Stimulated activated CD4-positive, alpha-beta T cell treated with anti-CD3 and anti-CD28 coated beads, Interleukin-15, amount 100 ng/mL, for 48 hours (primary cell): Measurements from ENCODE around the gene LCN6.
"Not testable (repeated sequence)": the region's sequence is repeated elsewhere in the genome, so short reads cannot be mapped to it uniquely, and the experiment has no call there.

Source experiments
- DNase-seq, 2 donors: peaks; one replicate each; pipeline ENCODE4 v3.0.0-alpha.2; 2020; ENCODE audit warnings: low read depth in 2 of 2

Gene LCN6

DNA sequence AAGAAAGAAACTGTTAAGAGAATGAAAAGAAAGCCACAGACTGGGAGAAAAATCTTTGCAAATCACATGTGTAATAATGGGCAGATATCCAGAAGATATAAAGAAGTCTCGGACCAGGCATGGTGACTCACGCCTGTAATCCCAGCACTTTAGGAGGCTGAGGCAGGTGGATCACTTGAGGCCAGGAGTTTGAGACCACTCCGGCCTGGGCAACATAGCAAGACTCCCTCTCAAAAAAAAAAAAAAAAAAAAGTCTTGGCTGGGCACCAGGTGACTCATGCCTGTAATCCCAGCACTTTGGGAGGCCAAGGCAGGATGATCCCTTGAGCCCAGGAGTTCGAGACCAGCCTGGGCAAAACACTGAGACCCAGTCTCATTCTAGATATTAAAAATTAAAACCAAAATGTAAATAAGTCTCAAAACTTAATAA is 37.1 kb downstream of the LCN6 start:
- not testable (repeated sequence) for DNase-seq

DNA sequence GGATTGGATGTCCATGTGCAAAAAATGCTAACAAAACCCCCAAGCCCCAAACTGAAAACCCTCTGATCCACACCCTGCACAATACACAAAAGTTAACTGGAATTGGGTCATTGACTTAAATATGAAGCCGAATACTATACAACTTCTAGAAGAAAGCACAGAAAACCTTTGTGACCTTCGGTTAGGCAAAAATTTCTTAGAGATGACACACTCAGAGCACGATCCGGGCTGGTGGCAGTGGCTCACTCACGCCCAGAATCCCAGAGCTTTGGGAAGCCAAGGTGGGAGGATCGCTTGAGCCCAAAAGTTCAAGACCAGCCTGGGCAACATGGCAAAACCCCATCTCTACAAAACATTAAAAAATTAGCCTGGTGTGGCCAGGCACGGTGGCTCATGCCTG is 37.8 kb downstream of the LCN6 start:
- DNase-seq: no peak

DNA sequence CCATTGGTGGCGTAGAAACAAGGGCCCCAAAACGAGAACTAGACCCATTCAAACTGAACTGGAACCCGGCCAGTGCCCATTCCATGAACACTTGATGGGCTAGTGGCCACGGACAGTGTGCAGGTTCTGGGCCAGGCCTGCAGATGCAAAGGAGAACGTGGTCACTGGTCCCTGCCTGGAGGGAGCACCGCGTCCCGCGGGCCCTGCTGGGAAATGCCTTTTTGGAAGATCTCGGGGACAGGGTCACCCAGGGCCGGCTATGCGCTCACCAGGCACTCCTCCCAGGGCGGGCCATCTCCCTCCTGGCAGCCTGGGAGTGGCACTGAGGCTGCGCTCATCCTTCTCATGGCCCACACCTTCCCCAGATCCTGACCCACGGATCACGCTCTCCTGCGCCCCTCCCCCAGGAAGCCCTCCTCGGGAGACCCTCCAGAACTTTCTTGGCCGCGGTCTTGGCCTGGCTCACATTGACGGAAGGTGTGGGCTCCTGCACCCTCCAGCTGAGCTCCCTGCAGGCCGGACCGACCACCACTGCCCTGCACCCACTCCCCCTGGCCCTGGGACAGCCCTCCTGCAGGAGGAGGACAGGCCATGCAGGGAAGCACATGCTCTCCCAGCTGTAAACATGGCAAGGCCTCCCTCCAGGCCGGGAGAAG is 38.7 kb downstream of the LCN6 start:
- DNase-seq: no peak

DNA sequence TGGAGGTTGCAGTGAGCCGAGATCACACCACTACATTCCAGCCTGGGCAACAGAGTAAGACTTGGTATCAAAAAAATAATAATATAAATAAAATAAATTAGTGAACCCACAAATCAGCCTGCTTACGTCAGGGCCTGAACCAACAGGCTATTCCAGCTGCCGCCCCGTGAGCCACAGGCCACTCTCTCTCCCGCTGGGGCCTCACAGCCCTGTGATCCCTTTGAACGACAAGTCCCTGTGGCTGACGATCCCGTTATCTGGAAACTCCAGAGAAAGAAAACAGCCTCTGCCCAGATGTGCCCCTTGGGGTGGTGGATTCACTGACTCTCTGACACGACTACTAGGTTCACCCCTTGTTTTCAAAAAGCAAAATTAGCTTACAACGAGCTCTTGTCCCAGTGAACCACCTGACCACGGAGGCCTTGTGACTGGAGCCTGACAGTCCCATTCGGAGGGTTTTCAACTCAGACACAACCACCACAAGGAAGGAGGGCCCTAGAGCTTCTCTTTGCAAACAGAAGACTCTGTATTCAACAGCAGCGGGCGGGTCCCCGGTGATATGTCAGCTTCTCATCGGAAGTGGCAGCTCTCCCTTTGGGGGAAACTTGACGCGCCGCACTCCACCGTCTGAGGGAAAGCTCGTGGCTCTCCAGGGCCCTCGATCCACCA is 40.3 kb downstream of the LCN6 start:
- DNase-seq: no peak

DNA sequence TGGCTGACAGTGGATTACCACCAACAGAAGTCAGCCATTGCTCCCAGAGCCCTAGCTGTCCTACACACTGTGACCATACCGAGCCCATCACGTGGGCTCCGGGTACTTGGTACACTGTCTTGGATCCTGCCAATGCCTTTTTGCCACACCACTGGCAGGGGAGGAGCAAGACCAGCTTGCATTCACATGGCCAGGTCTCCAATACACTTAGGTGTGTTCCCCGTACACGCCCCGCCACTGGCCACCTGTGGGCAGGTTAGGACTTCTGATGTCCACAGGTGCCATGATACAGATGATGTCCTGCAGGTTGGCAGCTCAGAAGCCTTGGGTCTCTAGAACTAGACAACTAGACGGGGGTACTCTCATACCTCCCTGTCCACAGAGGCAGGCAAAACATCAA is 41.3 kb downstream of the LCN6 start:
- DNase-seq: no peak

DNA sequence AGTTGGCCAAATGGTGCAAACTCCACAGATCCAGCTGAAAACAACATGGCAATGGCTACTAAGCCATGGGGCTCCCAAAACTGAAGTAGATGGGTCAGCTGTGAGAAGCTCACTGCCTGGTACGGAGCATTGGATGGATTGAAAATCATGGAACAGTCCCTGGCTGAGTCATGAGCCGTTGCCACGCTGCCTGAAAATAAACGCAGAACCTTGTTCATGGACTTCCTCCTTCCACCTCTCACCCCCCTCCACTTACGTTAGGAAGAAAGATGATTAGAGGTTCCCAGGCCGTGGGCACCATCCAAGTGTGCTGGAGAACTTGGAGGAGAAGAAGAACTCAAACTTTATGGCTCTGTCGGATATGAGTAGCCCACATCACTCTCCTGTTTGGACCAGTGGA is 42.8 kb downstream of the LCN6 start:
- DNase-seq: no peak

DNA sequence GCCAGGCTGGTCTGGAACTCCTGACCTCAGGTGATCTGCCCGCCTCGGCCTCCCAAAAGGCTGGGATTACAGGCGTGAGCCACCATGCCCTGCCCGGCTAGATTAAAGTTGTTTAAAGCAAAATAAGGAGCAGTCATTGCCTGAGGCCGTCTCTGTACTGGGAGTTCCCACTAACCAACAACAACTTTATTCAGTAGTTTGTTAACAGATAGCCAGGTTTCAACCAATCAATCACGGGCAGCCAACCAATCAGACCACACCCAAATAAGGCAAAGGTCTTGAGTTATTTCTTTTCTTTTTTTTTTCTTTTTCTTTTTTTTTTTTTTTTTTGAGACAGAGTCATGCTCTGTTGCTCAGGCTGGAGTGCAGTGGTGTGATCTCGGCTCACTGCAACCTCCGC is 43.6 kb downstream of the LCN6 start:
- not testable (repeated sequence) for DNase-seq

DNA sequence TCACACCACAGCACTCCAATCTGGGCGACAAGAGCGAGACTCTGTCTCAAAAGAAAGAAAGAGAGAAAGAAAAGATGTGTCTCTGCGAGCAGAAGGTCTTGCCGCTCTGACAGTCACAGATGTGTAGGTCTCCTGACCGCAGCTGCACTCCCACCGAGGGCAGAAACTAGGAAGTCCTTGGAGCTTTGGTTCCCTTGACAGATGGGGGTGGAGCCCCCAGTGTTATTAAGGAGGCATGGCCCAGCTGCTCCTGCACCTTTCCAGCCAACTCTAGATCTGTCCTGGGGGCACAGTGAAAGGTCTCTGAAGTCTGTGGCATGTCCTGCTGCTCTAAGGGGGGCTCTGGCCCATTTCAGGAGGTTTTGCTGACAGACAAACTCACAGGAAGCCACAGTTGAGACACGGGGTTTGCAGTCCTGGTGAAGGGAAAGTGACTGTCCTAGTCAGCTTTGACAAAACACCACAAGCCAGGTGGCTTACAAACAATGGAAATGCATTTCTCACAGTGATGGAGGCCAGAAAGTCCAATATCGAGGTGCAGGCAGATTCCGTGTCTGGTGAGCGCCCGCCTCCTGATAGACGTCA is 45.0 kb downstream of the LCN6 start:
- DNase-seq: no peak

DNA sequence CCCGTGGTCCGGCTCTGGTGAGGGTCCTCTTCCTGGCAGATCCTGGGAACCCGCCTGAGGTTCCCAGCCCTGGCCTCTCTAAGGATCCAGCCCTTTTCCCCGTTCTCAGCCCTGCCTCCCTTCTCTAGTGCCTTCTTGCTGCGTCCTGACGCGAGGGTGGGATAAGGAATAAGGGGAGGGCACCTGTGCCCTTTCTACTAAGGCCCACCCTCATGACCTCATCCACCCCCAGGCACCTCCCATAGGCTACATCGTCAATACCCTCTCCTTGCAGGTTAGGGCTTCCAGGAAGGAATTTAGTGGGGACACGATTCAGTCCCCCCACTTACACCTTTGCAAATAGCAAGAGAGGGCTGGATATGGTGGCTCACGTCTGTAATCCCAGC is 46.7 kb downstream of the LCN6 start:
- DNase-seq: no peak

DNA sequence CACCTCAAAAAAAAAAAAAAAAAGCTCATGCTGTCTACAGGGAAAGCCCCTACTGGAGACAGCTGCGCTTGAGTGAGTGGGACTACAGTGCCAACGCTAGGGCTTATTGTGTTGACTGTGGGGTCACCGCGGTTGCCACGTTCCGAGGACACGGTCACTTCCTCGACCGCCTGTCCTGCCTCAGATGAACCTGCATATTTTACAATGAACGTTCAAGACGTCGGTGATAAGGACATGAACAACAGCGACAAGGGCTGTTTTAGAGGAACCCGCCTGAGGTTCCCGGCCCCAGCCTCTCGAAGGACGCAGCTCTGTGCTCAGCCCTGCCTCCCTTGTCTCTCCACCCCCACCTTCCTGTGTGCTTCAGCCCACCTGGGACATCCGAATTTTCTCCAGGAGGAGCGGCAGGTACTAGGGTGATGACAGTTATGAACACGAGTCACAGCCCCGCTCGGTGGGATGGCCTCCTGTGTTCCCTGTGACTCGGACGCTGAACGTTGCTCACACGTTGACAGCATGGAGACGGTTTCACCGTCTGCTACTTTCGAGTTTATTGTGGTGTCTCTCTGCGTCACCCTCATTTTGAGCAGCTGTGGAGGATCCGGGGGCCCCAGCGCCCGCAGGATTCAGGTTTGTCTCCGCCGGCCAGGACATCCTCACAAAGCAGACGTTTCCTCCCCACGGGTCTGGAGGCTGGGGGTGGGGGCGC is 47.2 kb downstream of the LCN6 start:
- peak; percentile 70 to 74 for DNase-seq

DNA sequence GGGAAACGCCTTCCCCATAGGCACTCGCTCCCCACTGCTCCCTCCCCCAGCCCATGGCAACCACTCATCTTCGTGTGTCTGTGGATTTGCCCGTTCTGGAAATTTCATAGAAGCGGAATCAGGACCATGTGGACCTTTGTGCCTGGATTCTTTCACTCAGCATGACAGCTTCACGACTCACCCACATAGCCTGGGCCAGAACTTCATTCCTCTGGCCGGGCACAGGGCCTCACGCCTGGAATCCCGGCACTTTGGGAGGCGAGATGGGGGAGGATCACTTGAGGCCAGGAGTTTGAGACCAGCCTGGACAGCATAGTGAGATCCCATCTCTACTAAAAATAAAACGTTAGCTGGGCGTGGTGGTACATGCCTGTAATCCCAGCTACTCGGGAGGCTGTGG is 48.0 kb downstream of the LCN6 start:
- no peak for DNase-seq

DNA sequence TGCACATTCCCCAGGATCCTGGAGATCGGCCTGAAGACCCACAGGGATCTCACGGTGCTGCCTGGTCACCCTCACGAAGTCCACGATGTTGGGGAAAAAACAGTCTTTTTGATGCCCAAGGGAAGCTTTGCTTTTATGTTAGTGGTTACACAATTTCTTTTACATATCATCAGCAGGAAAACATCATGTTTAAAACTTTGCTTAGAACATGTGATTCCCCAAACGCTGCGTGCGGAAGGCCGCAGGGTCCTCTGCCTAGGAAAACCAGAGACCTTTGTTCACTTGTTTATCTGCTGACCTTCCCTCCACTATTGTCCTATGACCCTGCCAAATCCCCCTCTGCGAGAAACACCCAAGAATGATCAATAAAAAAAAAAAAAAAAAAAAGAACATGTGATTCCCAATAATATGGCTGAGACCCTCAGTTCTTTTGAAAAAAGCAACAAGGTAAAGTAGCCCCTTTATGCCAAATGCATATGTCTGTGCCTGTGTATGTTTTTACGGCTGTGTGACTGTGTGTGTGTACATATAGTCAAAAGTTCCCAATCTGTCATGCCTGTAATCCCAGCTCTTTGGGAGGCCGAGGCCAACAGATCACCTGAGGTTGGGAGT is 49.6 kb downstream of the LCN6 start:
- no peak for DNase-seq

DNA sequence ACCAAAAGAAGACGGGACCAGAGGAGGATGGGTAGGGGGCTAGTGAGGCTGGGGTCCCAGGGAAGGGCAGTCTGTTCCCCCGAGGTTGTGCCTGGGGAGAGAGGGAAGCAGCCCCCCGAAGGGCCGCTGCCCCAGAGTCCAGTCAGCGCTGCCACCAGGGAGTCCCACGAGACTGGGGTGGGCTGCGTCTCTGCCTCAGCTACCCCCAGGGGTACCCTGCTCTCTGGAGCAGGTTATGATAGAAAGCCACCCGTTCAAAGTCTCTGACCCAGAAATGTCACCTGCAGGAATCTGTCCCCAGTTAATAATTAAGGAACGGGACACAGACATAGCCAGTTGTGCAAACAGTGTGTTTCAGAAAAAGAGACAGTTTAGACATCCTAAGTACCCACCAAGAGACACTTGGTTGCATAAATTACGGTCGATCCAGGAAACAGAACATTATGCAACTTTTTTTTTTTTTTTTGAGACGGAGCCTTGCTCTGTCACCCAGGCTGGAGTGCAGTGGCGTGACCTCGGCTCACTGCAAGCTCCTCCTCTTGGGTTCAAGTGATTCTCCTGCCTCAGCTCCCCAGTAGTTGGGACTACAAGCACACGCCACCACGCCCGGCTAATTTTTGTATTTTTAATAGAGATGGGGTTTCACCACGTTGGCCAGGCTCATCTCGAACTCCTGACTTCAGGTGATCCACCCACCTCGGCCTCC is 50.4 kb downstream of the LCN6 start:
- DNase-seq: no peak

DNA sequence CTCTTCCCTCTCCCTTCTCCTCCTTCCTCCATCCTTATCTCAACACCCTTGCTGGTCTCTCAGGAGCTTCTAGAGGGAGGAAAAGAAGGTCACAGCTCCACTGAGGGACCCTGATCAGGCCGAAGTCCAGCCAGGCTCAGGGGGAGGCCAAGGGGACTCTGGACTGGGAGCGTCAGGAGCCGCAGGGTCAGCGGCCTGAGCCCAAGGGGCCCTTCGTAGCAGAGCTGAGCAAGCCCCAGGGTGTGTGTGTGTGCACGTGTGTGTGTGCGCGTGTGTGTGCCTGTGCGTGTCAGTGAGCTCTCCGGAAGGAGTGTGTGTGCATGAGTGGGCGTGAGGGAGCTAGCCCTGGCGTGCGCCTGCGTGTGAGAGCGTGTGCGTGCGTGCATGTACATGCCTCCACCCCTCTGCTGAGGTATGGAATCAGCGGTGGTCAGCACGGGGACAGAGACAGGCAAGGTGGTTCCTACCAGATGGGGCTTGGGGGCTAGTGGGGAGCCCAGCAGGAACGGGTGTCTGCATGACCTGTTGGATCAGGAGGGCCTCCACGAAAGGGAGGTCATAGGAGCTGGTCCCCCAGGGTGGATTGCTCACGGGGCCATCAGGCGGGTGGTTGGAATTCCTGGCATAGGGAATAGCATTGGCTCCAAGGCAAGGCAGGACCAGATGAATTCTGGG is 51.0 kb downstream of the LCN6 start:
- DNase-seq: no peak

DNA sequence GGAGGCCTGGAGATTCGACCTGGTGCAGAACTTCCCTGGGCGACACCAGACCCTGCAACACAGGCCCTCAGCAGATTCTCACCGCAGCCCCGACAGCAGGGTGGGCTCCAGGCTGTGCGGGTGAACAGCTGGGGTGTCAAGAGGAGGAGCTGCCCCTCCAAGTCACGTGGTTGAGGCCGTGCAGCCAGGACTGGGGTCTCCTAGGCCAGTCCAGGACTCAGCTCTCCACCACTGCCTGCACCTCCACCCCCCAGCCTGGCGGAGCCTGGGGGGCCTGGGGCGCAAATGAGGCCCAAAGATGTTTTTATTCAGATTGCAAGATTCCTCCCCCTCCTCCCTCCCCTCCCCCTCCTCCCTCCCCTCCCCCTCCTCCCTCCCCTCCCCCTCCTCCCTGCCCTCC is 51.8 kb downstream of the LCN6 start:
- DNase-seq: no peak

DNA sequence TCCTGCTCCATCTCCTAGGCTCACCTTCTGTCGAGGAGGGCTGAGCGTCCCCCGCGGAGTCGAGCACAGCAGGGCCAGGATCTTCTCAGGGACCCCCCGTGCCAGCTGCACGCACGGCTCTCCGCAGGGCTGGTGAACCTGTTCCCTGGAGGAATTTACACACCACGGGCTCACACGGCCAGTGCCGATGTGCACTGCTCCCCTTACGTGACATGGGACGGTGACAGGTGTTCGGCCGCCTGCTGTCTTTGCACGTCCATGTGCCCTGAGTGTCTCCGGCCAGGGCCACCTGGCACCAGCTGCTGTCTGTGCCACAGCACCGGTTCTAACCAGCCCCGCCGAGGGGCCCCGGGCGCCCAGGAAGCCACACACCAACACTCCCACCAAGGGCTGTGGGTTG is 52.4 kb downstream of the LCN6 start:
- DNase-seq: no peak

DNA sequence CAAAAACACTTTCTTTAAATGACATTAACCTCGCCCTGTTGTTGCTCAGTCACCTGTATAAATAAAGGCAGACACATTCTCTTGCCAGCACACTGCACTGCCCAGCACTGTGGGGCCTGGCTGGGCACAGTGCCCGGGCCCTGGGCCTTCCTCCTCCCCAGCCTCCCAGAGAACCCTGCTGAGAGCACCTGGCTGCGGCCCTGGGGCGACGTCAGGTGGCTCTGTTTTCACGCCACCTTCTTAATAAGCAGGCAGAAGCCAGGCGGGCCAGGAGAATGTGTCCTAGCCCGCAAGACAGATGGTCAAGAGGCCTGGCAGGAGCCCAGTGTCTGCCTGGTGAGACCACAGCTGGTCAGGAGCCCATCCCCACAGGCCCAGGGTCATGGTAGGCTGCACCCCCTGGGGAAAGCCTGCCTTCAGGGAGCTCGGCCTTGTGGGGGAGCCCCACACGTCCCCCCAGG is 52.9 kb downstream of the LCN6 start:
- no peak for DNase-seq

DNA sequence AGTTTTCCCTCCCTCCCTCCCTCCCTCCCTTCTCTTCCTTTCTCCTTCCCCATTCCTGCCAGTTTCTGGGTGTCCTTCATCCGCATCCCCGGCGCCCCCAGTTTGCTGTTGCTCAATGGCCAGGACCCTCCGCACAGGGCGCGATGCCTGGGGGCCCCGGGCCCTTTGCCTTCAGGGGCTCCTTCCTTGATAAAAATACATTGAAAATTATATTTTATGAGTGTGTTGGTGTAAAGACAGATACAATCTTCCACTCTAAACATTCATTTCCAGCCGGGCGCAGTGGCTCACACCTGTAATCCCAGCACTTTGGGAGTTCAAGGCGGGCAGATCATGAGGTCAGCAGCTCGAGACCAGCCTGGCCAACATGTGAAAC is 53.5 kb downstream of the LCN6 start:
- DNase-seq: no peak

DNA sequence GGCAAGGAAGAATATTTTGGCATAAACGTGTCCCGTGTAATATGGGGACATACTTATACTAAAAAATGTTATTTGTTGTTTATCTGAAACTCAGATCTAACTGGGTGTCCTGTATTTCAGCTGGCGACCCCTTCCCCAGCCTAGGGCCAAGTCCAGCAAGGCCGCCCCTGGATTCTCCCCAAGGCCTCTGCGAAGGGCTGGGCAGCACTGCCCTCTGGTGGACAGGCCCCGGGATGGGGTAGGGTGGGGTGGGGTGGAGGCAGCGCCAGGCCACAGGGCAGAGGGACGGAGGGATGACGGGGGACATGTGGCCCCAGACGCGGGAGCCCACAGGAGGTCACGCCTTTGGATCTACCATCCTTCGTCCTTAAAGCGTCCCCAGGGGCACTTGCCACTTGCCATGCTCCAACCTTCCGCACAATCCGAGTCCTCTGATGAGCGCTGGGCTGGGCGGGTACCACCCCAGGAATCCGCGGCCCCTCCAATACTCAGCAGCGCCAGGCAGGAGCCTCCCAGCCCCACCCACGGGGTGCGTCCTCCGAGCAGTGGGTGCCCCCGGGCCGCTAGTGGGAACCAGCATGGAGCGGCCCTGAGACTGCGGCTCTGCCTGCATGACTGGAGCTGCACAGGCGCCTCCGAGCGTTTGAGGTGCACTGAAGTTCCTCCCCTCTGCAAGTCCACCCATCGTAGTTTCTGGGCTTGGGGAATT is 54.0 kb downstream of the LCN6 start:
- peak in 1 of 2 donors; percentile 33 for DNase-seq
